ENCODE data around the gene KCNJ6.

Gene KCNJ6

DNA sequence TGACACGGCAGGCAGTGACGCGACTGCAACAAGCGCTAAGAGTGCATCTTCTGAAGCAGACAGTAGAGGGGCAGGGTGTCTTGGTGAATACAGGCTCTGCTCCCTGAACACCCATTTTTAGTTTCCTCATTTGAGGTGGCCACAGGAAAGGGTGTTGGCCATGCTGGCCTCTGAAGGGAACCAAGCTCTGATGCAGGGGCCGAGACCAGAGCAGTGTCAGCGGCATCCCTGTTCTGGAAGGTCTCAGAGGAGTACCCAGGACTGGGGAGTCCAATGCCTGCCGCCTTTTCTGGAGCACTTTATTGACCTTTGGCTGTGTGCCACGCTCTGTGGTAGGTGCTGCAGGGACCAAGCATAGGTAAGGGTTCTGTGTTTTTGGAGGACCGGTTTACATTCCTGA, 100.4 kb downstream of the KCNJ6 start:
- no peak for DNase-seq

DNA sequence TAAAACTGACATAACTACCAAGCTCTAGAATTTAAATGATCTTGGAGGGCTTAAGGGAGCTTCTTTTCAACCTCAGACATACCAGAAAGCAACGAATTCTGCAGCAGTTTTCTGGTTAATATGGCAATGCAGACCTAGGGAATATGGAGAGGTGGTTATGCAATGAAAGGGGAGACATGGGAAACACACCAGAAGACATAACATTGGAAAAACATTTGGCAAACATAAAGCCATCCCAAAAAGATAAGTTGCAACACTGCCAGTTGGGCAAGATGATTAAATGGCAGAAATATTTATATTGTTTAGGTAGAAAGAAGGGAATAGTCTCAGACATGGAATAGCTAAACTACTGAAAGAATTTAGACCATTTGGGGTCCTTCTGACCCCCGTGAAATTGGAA, 104.5 kb downstream of the KCNJ6 start:
- DNase-seq, result no peak

DNA sequence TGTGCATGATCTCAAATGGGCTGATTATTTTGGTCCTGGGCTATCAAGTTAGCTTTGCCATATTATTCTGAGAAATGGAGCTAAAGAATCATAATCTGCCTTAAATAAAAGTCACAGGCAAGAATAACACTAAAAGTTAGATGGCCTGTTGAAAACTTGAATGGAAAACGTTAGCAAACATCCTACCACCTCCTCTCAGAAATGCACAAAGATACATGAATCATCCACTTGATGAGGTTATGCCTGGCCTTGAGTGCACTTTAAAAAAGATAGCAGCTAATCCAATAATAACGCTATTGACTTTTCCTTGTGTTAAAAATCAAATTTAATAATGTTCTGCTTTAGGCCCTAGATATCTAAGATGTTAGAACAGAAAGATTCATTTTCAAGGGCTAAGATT, 108.0 kb downstream of the KCNJ6 start:
- DNase-seq, result no peak

DNA sequence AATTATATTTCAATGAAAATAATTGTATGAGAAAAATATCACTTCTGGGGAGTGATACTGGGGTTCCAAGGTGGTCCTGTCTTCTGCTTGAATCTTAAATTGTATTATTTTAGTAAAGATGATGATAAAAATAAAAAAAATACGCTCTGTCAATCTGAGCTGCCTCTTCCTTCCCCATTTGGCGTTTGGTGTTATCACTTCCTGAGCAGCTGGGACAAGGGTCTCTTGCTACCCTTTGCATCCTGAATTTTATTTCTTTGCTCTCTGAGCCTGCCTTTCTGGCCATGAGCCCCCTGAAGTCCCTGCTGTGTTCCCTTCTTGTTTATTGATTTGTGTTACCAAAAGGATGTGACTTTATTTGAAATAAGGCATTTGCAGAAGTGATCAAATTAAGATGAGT, 111.0 kb downstream of the KCNJ6 start:
- no peak for DNase-seq

DNA sequence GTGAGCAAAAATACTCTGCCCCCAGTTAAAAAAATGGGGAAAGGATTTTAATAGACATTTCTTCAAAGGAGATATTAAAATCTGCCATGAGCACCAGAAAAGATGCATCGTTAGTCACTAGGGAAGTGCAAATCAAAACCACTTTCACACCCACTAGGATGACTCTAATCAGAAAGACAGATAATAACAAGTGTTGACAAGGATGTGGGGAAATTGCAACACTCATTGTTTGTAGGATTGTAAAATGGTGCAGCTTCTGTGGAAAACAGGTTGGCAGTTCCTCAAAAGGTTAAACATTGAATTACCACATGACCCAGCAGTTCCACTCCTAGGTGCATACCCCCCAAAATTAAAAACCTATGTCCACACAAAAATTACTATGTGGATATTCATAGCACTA, 112.3 kb downstream of the KCNJ6 start:
- DNase-seq, result no peak

DNA sequence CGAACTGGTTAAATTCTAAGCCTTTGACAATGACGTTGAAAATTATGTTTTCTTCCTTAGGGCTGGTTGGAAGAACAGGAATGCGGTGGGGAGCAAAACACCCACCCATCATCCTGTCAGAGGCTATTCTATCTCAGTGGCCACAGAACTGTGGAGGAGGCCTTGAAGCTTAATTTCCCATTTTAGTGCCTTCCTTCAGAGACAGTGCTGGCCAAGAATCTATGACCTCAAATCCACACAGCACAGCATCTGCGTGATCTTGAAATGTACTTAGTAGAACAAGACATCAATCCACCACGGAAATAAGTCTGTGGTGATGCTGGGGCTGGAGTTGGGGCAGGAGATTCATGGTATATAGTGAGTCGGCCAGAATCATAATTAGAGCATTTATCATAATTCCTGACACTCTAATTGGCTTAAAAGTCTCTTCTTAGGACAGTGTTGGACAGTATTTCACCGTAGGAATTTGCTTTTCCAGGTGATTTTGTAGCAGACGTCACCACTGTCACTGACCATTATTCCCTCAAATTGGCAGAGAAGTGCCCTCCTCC, 113.1 kb downstream of the KCNJ6 start:
- DNase-seq, result no peak

DNA sequence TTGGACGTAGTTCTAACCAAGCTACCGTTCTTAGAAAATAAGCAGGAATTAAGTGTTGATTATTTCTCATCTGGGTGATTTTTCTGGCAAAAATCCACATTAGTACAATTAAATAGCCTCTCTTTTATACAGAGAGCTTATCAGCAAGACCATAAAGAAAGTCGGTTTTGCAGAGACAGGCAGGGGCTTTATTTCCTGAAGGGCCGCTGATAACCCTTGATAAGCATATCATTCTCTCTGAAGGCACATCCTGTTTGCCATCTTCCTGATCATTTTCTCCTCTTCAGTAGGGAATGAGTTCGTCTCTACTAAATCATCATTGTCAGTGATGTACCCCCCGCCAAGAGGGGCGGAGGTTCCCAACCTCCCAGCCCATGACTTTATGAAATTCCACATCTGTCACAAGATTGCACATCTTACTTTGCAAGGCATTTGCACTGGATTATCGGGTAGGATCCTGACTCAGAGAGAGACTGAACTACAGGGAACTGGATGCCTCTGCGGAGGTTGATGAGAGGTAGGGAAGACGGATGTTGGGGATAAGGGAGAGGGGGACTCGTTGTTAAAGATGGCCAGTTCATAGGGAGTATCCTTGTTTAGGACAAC, 115.7 kb downstream of the KCNJ6 start:
- no peak for DNase-seq

DNA sequence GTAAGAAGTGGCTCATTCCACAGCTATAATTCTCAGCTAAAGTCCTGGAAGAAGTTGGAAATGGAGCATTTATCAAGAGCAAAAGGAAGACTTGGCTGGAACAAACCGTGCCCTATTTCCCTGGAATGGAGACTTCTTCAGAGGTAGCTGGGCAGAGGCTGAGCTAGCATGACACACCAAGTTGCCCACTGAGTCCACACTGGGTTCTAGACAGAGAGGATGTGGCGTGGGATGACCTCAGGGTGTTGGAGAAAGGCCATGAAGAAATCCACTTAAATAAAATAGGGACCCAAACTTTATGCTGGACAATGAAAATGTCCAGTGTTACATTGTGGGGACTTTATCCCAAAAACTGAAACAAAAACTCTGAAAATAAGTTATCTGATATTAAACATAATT, 116.2 kb downstream of the KCNJ6 start:
- DNase-seq, result no peak

DNA sequence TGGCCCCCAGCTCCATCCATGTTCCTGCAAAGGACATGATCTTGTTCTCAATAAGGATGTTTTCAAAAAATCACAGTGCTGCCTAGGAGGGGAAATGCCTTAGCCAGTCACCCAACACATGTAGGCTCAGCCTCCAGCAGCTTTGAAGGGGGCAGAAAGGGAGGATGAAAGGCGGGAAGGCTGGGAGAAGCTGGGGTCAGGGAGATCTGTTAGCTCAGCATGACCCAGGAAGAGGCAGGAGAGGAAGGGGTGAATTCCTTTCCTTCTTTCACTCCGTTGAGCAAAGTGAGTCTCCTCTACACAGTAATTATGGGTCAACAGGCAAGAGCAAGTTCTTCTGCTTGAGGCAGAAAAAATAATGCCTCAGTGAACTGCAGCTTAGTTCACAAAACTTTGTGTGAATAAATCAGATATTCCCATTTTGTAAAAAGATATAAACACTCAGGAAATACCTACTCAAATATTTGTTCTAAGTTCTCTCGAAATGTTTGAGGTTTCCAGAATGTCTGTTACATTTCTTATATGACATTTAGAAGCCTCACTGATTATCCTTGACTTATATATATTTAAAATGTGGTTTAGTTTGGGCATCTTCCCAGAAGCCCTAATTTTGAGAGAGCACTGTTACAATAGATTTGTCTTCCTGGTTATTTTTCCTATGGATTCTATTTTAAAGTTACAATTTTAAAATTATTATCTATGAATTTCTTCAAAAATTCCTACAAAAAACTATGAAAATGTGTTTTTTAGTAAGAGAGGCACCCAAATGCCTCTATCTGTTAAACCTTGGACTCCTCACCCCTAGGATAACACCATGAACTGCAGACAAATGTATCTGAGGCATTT, 116.8 kb downstream of the KCNJ6 start:
- DNase-seq, result no peak

DNA sequence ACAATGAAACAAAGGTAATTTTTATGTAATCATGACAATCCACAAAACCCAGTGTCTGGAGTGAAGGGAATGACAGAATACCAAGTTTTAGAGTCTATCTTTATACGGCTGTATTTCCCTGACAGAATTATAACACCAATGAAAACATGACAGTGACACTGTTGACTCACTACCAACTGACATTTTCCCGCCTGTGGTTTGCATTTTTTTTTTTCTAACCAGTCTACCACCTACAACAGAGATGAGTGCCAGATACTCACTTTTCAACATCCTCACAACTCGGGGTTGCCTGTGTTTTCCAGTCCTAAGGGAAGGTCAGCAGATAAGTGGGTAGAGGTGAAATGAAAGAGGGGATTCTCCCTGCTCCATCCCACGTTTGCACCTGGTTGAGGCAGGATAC, 118.9 kb downstream of the KCNJ6 start:
- DNase-seq, result no peak

DNA sequence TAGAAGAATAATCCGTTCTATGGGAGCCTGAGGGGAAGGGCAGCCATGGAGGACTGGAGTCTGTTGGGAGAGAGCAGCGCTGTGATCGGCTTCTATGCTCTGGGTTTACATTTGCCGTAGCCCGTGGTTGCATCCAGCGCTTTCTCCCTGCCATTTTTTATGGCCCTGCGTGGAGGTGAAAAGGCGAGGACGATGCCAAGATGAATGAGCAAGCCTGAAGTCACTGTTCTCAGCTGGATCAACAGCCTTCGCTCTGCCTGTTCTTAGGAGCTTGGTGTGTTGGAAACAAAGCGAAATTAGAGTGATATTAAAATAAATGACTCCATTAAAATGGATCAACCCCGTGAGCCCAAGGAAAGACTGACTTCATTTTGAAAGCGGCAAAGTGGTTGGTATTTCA, 120.2 kb downstream of the KCNJ6 start:
- no peak for DNase-seq

DNA sequence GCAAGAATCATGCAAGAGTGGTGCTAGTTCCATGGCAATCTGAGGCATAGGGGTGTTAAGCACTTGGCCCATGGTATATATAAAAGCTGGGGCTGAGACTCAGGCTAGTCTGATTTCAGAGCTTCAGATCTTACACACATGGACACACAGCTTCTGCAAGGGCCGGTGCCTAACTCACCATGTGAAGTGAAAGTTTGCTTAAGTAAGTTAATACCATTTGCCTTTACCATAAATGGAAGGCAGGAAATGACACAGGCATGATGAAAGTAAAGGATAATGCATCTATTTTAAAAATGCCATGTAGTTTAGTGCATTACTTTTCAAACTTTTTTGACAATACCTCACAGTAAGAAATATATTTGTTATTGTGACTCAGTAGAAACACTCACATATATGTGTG, 122.6 kb downstream of the KCNJ6 start:
- DNase-seq, result no peak

DNA sequence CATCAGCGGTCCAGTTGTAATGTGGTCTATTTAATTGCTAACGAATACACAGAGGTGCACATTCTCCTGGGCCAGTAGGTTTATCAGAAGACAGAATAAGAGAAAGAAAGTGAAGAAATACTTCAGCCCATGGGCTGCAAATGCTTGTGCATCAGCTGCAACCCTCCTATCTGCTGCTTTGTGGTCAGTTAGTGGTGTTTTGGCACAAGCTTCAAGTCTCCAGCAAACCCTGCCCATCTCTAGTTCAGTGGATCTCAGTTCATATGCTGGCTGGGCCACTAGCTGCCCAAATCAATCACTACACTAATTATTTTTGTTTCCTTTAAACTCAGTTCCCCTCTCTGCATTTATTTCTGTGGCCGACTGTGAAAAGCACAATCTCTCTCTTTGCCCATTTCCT, 124.2 kb downstream of the KCNJ6 start:
- DNase-seq, result no peak

DNA sequence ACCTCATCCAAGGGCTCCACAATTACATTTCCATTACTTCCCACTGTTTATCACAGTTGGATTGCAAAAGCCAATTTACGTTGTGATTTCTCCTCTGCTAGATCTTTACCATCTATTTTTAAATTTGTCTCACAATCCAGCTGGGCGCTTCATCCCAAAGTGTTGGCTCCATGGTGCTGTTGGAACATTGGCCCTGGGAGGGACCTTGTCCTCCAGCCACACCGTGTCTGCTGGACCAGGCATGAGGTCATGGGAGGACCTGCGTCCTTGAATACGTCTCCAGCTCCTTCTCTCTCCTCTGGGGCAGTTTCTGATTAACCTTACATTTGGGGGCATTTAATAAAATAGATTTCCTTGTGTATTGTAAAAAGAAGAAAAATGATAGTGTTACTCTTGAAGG, 125.4 kb downstream of the KCNJ6 start:
- DNase-seq, result no peak

DNA sequence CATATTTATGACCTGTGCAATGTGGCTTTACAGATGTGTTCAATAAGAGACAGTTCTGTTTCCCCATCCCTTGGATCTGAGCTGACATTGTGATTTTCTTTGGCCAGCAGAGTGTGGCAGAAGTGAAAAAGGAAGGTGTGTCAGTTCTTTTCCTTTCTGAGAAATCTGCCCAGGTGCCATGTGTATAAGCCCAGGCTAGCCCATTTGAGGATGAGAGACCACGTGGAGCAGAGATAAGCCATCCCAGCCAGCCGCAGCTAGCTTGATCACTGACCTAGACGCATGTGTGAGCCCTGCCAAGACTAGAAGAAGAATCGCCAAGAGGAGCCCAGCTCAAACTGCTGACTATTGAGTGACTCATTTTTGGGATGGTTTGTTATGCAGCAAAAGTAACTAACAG, 127.8 kb downstream of the KCNJ6 start:
- DNase-seq, result no peak

DNA sequence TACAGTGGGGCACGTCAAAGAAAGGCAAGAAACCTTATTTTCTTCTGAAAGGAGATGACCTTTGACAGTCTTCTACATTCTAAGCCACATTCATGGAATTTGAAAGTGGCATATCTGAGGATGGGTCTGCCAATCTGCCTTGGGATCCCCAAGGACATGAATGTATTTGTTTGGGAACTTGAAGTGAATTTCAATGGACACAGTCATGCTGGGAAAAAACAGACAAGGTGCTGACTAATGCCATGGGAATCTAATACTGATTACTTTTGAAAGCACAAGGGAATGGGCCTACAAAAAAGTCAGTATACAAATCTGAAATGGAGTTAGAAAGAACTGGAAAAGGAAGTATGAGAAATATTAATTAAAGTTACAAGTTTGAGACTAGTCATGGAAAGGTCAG, 128.8 kb downstream of the KCNJ6 start:
- DNase-seq, result no peak

DNA sequence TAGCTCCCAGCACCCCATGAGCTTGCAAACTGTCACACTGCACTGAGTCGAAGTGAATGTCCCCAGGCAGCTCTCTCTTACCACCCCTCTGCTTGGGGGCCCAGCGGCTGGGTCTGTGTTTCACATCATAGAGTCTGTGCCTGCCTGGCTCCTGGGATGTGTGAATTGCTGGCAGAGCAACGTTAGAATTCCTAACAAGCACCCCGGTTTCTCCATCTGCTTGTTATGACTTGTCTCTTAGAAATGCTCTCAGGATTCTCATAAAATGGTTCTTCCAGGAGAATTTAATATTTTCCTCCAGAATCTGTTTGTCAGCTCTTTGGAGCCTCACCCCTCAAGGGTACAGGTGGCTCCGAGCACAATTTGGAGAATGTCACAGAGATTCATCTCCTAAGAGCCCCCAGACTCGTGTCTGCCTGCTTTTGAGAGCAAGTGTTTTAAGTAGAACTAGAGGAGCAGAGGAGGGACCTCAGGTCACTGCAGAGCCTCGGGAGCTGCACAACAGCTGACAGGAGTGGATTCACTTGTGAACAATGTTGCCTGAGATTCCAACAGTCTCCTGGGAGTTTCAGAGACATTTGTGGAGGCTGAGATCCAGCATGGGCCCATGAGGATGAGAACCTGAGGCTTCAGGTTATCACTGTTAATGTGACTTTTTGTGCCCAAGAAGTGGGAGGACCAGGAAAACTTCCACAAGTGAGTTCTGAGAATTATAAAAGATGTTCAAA, 131.5 kb downstream of the KCNJ6 start:
- DNase-seq, result no peak

DNA sequence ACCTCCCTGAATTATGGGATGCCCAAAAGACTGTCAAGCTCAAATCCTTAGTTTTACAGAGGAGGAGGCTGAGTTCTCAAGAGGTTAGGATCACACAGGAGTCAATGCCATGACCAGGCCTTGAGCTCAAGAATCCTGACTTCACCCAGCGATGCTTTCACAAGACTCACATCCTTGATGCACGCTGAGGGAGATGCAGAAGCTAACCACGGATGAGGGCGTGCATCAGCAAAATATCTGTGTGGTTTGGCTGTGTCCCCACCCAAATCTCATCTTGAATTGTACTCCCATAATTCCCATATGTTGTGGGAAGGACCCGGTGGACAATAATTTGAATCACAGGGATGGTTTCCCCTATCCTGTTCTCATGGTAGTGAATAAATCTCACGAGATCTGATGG, 133.2 kb downstream of the KCNJ6 start:
- DNase-seq, result no peak

DNA sequence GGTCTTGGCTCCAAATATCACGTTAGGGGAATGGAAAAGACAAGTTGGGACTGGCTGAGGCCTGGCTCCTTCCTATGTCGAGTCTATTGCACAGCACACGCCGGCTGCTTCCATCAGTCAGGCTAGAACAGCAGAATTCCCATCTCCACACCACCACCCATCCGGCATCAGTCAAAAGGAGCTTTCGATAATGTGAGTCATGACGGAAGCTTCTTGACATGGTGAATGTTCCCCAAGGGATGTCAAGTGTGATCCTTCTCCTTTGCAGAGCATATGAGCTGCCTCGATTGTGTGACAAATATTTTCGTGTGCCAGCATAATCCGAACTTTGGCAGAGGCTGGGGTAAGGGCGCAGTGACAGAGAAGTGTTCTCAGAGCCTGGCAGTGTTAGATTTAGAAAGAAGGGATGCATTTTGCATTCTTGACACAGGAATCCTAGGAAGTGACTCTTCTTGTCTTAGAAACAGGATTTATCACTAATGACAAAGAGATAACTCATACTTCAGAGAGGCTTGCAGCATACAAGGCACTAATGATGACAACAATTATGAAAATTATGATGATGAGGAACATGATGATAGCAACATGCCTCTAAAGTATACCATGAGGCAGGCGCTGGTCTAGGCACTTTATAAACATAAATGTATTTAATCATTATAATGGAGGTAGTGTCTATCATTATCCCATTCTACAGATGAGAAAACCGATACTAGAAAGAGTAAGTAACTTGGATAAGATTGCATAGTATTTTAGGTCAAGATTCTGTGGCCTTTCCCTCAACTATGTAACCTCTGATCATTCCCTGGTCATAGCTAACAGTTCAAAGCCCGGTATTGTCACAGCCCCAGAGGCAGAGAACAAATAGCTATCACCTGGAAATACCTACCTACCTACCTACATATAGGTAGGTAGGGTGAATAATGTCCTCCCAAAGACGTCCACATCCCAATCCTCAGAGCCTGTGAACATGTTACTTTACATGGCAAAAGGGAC, 135.0 kb downstream of the KCNJ6 start:
- no peak for DNase-seq

DNA sequence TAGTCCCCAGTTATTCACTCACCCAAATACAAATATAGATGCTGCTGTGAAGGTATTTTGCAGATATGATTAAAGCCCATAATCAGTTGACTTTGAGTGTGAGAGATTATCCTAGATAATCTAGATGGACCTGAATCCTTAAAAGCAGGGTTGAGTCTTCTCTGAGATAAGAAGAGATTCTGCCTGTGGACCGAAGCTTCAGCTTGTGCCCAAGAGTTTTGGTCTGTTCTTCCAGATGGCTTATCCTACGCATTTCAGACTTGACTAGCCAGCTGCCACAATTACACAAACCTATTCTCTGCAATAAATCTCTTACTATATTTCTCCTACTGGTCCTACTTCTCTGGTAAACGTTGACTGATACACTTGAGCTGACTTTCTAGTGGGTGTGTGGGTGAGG, 145.1 kb downstream of the KCNJ6 start:
- no peak for DNase-seq

DNA sequence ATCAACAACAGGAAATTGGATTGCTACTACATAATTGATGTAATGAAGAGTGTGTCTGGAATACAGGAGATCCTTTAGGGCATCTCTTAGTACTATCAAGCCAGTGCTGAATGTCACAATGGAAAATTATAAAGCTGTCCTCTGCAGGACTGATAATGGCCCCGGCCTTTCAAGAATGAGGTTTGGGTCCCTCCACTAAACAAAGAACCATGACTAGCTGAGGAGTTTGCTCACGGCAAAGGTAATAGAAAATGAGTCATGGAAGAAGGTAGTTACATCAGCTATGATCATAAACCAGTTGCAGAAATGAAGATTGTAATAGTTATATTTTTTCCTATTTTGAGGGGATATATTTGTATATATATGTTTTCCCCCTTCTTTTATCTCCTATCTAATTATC, 145.8 kb downstream of the KCNJ6 start:
- no peak for DNase-seq

DNA sequence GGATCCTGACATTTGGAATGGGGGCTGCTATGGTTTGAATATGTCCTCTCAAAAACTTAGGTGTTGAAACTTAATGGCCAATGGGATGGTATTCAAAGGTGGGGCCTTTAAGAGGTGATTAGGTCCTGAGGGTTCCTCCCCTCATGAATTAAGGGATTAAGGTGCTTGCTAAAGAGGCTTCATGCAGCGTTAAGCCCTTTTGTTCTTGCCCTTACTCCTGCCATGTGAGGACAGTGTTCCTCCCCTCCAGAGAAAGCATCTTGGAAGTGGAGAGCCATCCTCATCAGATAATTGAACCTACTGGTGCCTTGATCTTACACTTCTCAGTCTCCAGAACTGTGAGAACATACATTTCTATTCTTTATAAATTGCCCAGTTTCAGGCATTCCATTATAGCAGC, 146.6 kb downstream of the KCNJ6 start:
- DNase-seq, result no peak

DNA sequence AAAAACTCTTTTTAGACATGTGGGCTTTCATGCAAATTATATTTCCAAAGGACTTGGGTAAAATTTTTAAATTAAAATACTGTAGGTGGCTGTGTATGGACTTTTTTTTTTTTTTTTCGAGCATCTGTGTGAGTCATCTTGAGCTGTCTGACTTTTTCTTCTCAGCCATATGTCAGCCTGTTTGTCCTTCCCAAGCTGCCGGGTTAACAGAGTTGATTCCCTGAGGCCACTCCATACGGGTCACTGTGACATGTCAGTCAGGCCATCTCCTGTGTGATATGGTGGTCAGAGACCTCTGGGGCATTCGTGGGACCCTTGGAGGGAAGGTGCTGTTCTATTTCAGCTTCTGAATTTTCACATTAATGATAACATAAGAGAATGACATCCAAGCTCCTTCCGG, 148.3 kb downstream of the KCNJ6 start:
- DNase-seq, result no peak
